ENCODE results near the gene CDAN1. TPM values are rescaled to one million over a fixed set of nuclear protein-coding genes. Genes with fewer than 3 reads are reported as not detected.
"Not testable (repeated sequence)": the region's sequence is repeated elsewhere in the genome, so short reads cannot be mapped to it uniquely, and the experiment has no call there.

The CDAN1 gene
- total RNA-seq, 4 donors from 2014 or later = 11.1 to 16.4 (median 15.0) TPM

DNA sequence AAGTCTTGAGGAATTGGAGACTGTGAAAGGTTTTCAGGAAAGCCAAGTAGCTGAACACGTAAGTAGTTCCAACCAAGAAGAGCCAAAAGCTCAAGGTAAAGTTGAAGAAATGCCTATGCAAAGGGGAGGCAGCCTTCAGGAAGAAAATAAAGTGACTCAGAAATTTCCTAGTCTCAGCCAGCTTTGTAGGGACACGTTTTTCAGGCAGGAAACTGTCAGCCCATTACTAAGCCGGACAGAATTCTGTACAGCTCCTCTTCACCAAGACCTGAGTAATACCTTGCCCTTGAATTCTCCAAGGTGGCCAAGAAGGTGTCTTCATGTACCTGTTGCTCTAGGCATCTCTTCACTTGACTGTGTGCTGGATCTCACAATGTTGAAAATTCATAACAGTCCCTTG is 48.6 kb downstream of the CDAN1 start:
- H3K4me1 ChIP-seq = no peaks in the 10 kb centered on the region
- H3K27ac ChIP-seq = no peak overlapping the region
- DNase-seq (ENCODE audit: low spot score in 2 of 2) = no peak
- H3K27me3 ChIP-seq = no peaks in the 10 kb centered on the region
- no peaks in the 10 kb centered on the region for H3K9me3 ChIP-seq
- peaks cover 53% of the 10 kb centered on the region for H3K36me3 ChIP-seq
- TF ChIP-seq POLR2A (IDR thresholded peaks at IDR 0.05) = no peak
- TF ChIP-seq, protein P1, sequence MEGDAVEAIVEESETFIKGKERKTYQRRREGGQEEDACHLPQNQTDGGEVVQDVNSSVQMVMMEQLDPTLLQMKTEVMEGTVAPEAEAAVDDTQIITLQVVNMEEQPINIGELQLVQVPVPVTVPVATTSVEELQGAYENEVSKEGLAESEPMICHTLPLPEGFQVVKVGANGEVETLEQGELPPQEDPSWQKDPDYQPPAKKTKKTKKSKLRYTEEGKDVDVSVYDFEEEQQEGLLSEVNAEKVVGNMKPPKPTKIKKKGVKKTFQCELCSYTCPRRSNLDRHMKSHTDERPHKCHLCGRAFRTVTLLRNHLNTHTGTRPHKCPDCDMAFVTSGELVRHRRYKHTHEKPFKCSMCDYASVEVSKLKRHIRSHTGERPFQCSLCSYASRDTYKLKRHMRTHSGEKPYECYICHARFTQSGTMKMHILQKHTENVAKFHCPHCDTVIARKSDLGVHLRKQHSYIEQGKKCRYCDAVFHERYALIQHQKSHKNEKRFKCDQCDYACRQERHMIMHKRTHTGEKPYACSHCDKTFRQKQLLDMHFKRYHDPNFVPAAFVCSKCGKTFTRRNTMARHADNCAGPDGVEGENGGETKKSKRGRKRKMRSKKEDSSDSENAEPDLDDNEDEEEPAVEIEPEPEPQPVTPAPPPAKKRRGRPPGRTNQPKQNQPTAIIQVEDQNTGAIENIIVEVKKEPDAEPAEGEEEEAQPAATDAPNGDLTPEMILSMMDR (IDR thresholded peaks at IDR 0.05) = no peak
- TF ChIP-seq EP300 (IDR thresholded peaks at IDR 0.05) = no peak
- TF ChIP-seq POLR2AphosphoS5 (IDR thresholded peaks at IDR 0.05) = no peak
- H3K4me3 ChIP-seq = no peak overlapping the region
- 60% methylated on average over 3 of the region's 3 CpGs for WGBS

DNA sequence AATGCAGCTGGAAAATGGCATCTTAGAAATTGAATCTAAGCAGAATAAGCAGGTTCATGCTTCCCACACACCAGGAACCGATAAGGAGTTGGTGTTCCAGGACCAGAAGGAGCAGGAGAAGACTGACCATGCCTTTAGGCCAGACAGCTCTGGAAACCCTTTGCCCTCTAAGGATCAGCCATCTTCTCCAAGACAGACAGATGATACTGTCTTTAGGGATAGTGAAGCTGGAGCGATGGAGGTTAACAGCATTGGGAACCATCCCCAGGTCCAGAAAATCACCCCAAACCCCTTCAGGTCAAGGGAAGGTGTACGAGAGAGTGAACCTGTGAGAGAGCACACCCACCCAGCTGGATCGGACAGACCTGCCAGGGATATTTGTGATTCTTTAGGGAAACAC is 49.2 kb downstream of the CDAN1 start:
- H3K27me3 ChIP-seq = no peaks in the 10 kb centered on the region
- H3K4me3 ChIP-seq = no peak overlapping the region
- no peaks in the 10 kb centered on the region for H3K9me3 ChIP-seq
- H3K4me1 ChIP-seq = no peaks in the 10 kb centered on the region
- no peak overlapping the region for H3K27ac ChIP-seq
- 91% methylated on average over 4 of the region's 4 CpGs for WGBS
- DNase-seq (ENCODE audit: low spot score in 2 of 2) = no peak
- TF ChIP-seq, protein P1 (IDR thresholded peaks at IDR 0.05) = no peak
- TF ChIP-seq EP300 (IDR thresholded peaks at IDR 0.05) (no peak), POLR2A (IDR thresholded peaks at IDR 0.05) (no peak), POLR2AphosphoS5 (IDR thresholded peaks at IDR 0.05) (no peak)
- H3K36me3 ChIP-seq = peaks cover 58% of the 10 kb centered on the region

GRCh38 chr15:42686281-42686680 is 50.6 kb downstream of the CDAN1 start:
- no peaks in the 10 kb centered on the region for H3K4me1 ChIP-seq
- H3K36me3 ChIP-seq = peaks cover 58% of the 10 kb centered on the region
- no peak overlapping the region for H3K4me3 ChIP-seq
- DNase-seq (ENCODE audit: low spot score in 2 of 2) = no peak
- 98% methylated on average over 8 of the region's 8 CpGs for WGBS
- H3K9me3 ChIP-seq = no peaks in the 10 kb centered on the region
- TF ChIP-seq EP300 (IDR thresholded peaks at IDR 0.05) = no peak
- TF ChIP-seq POLR2AphosphoS5 (IDR thresholded peaks at IDR 0.05) = no peak
- TF ChIP-seq, protein P1 (IDR thresholded peaks at IDR 0.05) = no peak
- no peak for TF ChIP-seq POLR2A (IDR thresholded peaks at IDR 0.05)
- H3K27ac ChIP-seq = no peak overlapping the region
- no peaks in the 10 kb centered on the region for H3K27me3 ChIP-seq

DNA sequence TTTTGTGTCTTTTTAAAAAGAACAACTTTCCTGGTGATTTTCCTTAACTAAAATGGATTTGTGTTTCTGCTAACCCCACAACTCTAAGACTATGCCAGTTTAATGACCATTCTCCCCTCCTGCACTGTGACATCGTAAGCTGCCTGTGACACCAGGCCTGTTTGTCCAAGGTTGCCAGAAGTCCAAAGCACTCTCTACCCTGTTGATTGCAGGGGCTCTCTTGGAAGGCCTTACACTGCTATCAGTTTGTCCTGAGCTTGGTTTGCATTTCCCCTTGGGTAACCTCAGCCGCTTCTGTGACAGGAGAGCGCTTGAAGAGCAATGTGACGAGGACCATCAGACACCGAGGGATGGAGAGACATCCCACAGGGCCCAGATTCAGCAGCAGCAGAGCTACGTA is 55.8 kb downstream of the CDAN1 start:
- no peaks in the 10 kb centered on the region for H3K27me3 ChIP-seq
- H3K36me3 ChIP-seq = peaks cover 75% of the 10 kb centered on the region
- no peaks in the 10 kb centered on the region for H3K9me3 ChIP-seq
- DNase-seq (ENCODE audit: low spot score in 2 of 2) = no peak
- peaks cover 8% of the 10 kb centered on the region for H3K4me1 ChIP-seq
- 97% methylated on average over 6 of the region's 6 CpGs for WGBS
- TF ChIP-seq EP300 (IDR thresholded peaks at IDR 0.05) (no peak), POLR2A (IDR thresholded peaks at IDR 0.05) (no peak), POLR2AphosphoS5 (IDR thresholded peaks at IDR 0.05) (no peak)
- TF ChIP-seq, protein P1 (IDR thresholded peaks at IDR 0.05) = no peak
- H3K4me3 ChIP-seq = no peak overlapping the region
- no peak overlapping the region for H3K27ac ChIP-seq

- DNase-seq (ENCODE audit: low spot score in 2 of 2); H3K27ac ChIP-seq; H3K4me1 ChIP-seq; H3K27me3 ChIP-seq; H3K4me3 ChIP-seq; H3K9me3 ChIP-seq: not testable (repeated sequence)
- peaks cover 74% of the 10 kb centered on the region for H3K36me3 ChIP-seq
- WGBS = 85% methylated on average over 5 of the region's 5 CpGs
These were observed 56.8 kb downstream of the CDAN1 start for GRCh38 chr15:42680142-42680482.

All from suprapubic skin (tissue), 4 donors.